Body of pancreas (tissue), 4 donors: ENCODE measurements around the gene EPHA4. TPM values are rescaled to one million over a fixed set of nuclear protein-coding genes. Genes with fewer than 3 reads are reported as not detected.

ENCODE experiments used
- ATAC-seq: fragments of 150-250 bp; one replicate; pipeline ENCODE4 v1.9.1; 2016
- DNase-seq, 4 donors: peaks; one replicate each; pipeline ENCODE4 v3.0.0-alpha.2; 2019
- H3K27ac ChIP-seq, 4 donors: fragments of 200-600 bp; sonication (generic); 1 replicate in 3 of 4; 2 replicates in 1 of 4; pipeline versions ENCODE4 v1.5.1 to v1.6.1; 2016 to 2019; ENCODE audit warnings: mild to moderate bottlenecking in 1 of 4, mixed read lengths in 1 of 4, moderate library complexity in 1 of 4
- H3K27me3 ChIP-seq, 2 donors: fragments of 200-600 bp; sonication (generic); one replicate each; pipeline ENCODE4 v1.6.0; 2016; ENCODE audit warnings: mild to moderate bottlenecking in 1 of 2
- H3K36me3 ChIP-seq, 2 donors: fragments of 200-600 bp; sonication (generic); replicated peaks in 1 of 2; 2 replicates each; pipeline ENCODE4 v1.5.1; 2016; ENCODE audit warnings: low read depth in 2 of 2; ENCODE audit not compliant: insufficient read depth in 1 of 2
- H3K4me1 ChIP-seq: fragments of 200-600 bp; sonication (generic); one replicate; pipeline ENCODE4 v1.6.0; 2016
- H3K4me3 ChIP-seq, 2 donors: fragments of 200-600 bp; sonication (generic); 1 replicate in 1 of 2; 2 replicates in 1 of 2; pipeline ENCODE4 v1.5.1; 2016 to 2019
- H3K9me3 ChIP-seq, 3 donors: fragments of 200-600 bp; sonication (generic); 1 replicate in 2 of 3; 2 replicates in 1 of 3; pipeline ENCODE4 v1.5.1; 2016
- POLR2A ChIP-seq, 3 donors: fragments of 450-650 bp; IDR thresholded peaks; one replicate each; pipeline ENCODE4 v1.6.1; 2016; ENCODE audit warnings: antibody characterized with exemption in 3 of 3, mild to moderate bottlenecking in 2 of 3
- WGBS, 2 donors: methylation state at CpG; one replicate each; pipeline ENCODE4 v1.1.5; 2017; 5-methylcytosine and 5-hydroxymethylcytosine counted together
- intact Hi-C: fragments of 100-400 bp; cut with DNase I; formaldehyde crosslinking; loops from one replicate; pipeline ENCODE4 v1.15.1; 2023
- total RNA-seq, 2 donors: library from RNA; depleted of rRNA; stranded (reverse); fragments of >200 nt; gene quantifications; one replicate each; pipeline ENCODE4 v1.1.0, GENCODE V29; 2016
- TF ChIP-seq, protein P1 (sequence below), 7 experiments: fragments of 450-650 bp in 4 of 7; fragments of 200-600 bp in 3 of 7; sonication (generic) in 3 of 7; IDR thresholded peaks; one replicate each; pipeline ENCODE4 v1.5.1; 2016 to 2019; ENCODE audit warnings: antibody characterized with exemption in 7 of 7

Gene EPHA4
- total RNA-seq, 2 donors from 2014 or later: 4.0 to 5.2 TPM

DNA sequence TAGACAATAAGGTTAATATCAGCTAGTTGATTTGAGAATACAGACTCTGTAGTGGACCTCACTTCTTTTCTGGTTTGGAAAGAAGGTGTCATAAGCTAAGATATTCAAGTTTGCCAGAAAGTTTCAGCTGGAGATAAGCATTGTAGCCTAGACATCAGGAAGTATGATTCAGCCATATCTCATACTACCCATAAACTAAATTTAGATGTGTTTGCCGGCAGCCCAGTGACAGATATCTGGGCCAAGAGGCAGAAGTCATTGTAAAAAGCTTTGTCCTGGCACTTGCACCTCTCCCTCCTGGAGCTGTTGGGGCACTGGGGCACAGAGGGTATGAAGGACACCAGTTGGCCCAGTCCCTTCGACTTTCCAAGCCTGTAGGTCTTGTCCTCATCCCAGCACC, 128.0 kb downstream of the EPHA4 start:
- Histone ChIP-seq H3K36me3 (no peaks in the 10 kb centered on the region), H3K27me3 (no peaks in the 10 kb centered on the region), H3K27ac (no peak overlapping the region), H3K4me1 (no peaks in the 10 kb centered on the region), H3K4me3 (no peak overlapping the region), H3K9me3 (no peaks in the 10 kb centered on the region)
- ATAC-seq (no peak), DNase-seq (no peak)
- TF ChIP-seq, protein P1, sequence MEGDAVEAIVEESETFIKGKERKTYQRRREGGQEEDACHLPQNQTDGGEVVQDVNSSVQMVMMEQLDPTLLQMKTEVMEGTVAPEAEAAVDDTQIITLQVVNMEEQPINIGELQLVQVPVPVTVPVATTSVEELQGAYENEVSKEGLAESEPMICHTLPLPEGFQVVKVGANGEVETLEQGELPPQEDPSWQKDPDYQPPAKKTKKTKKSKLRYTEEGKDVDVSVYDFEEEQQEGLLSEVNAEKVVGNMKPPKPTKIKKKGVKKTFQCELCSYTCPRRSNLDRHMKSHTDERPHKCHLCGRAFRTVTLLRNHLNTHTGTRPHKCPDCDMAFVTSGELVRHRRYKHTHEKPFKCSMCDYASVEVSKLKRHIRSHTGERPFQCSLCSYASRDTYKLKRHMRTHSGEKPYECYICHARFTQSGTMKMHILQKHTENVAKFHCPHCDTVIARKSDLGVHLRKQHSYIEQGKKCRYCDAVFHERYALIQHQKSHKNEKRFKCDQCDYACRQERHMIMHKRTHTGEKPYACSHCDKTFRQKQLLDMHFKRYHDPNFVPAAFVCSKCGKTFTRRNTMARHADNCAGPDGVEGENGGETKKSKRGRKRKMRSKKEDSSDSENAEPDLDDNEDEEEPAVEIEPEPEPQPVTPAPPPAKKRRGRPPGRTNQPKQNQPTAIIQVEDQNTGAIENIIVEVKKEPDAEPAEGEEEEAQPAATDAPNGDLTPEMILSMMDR (IDR thresholded peaks at IDR 0.05): no peak
- no peak for TF ChIP-seq POLR2A (IDR thresholded peaks at IDR 0.05)
- WGBS, 2 donors: 6 to 48% methylated on average over 2 of the region's 2 CpGs
- intact Hi-C loops: no loop called here

DNA sequence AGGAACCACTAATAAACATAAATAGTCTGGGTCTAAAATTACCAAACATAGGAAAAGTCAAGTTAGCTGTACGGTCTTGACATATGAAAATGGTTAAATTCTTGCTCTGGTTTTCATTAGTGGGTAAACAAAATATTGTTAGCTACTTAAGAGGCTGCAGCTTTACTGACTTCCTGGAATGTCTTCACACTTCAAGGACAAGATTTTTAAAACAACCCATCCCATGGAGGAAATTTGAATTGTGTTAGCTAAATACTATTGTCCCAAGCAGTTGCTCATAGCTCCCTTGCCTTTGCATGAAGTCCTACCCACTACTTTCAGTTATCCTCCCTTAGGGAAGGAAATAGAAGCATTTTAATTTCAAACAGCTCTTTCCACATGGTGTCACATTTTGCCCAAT, 128.5 kb downstream of the EPHA4 start:
- 87 to 88% methylated on average over 1 of the region's 1 CpG for WGBS, 2 donors
- no peak for ATAC-seq

GRCh38 chr2:221442128-221442527, 130.0 kb downstream of the EPHA4 start:
- intact Hi-C loops: no loop called here
- WGBS, 2 donors: 90 to 98% methylated on average over 4 of the region's 4 CpGs
- H3K9me3 ChIP-seq: no peaks in the 10 kb centered on the region
- ATAC-seq: no peak
- H3K4me3 ChIP-seq: no peak overlapping the region
- H3K4me1 ChIP-seq: no peaks in the 10 kb centered on the region
- no peaks in the 10 kb centered on the region for H3K36me3 ChIP-seq
- no peak for DNase-seq
- no peak for TF ChIP-seq POLR2A (IDR thresholded peaks at IDR 0.05)
- TF ChIP-seq, protein P1 (IDR thresholded peaks at IDR 0.05): no peak
- H3K27ac ChIP-seq: no peak overlapping the region
- no peaks in the 10 kb centered on the region for H3K27me3 ChIP-seq

More for the DNA sequence above, 128.5 kb downstream of the EPHA4 start:
- Histone ChIP-seq H3K4me3 (no peak overlapping the region), H3K36me3 (no peaks in the 10 kb centered on the region), H3K27me3 (no peaks in the 10 kb centered on the region), H3K27ac (no peak overlapping the region), H3K4me1 (no peaks in the 10 kb centered on the region), H3K9me3 (no peaks in the 10 kb centered on the region)
- intact Hi-C loops: no loop called here
- DNase-seq: no peak
- TF ChIP-seq POLR2A (IDR thresholded peaks at IDR 0.05): no peak
- TF ChIP-seq, protein P1 (IDR thresholded peaks at IDR 0.05): no peak

- no peaks in the 10 kb centered on the region for H3K4me1 ChIP-seq
- TF ChIP-seq, protein P1 (IDR thresholded peaks at IDR 0.05): no peak
- TF ChIP-seq POLR2A (IDR thresholded peaks at IDR 0.05): no peak
- DNase-seq (no peak), ATAC-seq (no peak)
- H3K36me3 ChIP-seq: no peaks in the 10 kb centered on the region
- H3K27me3 ChIP-seq: no peaks in the 10 kb centered on the region
- H3K27ac ChIP-seq: no peak overlapping the region
- WGBS, 2 donors: 57 to 61% methylated on average over 11 of the region's 11 CpGs
- intact Hi-C loops: no loop called here
- no peaks in the 10 kb centered on the region for H3K9me3 ChIP-seq
- no peak overlapping the region for H3K4me3 ChIP-seq
Observed at GRCh38 chr2:221439761-221440479, 132.2 kb downstream of the EPHA4 start.

DNA sequence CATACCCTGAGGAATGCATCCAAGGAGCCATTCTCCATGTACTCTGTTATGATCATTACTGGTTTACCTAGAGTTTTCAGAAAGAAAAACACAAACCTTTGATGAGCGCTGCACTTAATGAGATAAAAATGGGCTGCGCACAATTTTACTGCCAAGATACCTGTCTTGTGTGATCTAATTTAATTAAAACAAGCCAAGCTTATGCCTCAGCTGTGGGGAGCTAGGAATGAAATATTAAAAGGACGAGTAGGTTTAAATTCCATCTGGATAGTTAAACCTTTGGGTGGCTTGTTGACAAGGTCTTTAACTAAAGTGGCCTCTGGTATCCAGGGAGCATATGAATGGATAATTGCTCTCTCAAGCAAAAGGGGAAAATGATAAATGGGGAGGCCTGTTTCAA, 135.0 kb downstream of the EPHA4 start:
- Histone ChIP-seq H3K27me3 (no peaks in the 10 kb centered on the region), H3K4me1 (no peaks in the 10 kb centered on the region), H3K27ac (no peak overlapping the region), H3K36me3 (no peaks in the 10 kb centered on the region), H3K4me3 (no peak overlapping the region), H3K9me3 (no peaks in the 10 kb centered on the region)
- 36 to 75% methylated on average over 3 of the region's 3 CpGs for WGBS, 2 donors
- ATAC-seq (no peak), DNase-seq (no peak)
- TF ChIP-seq, protein P1 (IDR thresholded peaks at IDR 0.05): no peak
- TF ChIP-seq POLR2A (IDR thresholded peaks at IDR 0.05): no peak
- intact Hi-C loops: no loop called here
